Measurements from ENCODE around the gene PHF20. TPM values are rescaled to one million over a fixed set of nuclear protein-coding genes. Genes with fewer than 3 reads are reported as not detected.

Gene PHF20
- total RNA-seq, 2 experiments from 2014 or later = 119 to 126 TPM

DNA sequence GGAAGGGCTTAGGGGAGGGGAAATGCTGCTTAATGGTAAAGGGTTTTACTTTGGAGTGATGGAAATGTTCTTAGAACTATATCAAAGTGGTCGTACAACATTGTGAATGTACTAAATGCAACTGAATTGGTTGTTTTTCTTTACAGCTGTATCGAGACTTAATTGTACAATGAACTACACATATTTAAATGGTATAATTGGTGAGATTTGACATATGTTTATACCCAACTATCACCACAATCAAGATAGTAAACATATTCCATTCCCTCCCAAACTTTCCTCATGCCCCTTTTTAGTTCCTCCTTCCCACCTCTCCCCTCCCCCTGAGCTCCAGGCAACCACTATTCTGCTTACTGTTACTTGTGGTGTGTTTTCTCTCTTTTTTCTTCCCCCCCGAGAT, 138.4 kb downstream of the PHF20 start:
- H3K27ac Mint-ChIP-seq = no peak overlapping the region
- ChIA-PET CTCF (no interaction called here), POLR2A (no interaction called here)
- no peaks in the 10 kb centered on the region for H3K9me3 Mint-ChIP-seq
- H3K4me1 ChIP-seq (ENCODE audit: insufficient read depth, low read length) = no peaks in the 10 kb centered on the region
- DNase-seq (no peak), ATAC-seq (ENCODE audit: poor library complexity) (no peak)
- H3K27me3 Mint-ChIP-seq = no peaks in the 10 kb centered on the region
- H3K4me1 Mint-ChIP-seq (ENCODE audit: low read depth) = peaks cover 11% of the 10 kb centered on the region
- intact Hi-C loops (cut with DNase I, micrococcal nuclease) = no loop called here
- H3K36me3 Mint-ChIP-seq (ENCODE audit: low read depth) = peaks cover 89% of the 10 kb centered on the region
- TF ChIP-seq, protein P1, sequence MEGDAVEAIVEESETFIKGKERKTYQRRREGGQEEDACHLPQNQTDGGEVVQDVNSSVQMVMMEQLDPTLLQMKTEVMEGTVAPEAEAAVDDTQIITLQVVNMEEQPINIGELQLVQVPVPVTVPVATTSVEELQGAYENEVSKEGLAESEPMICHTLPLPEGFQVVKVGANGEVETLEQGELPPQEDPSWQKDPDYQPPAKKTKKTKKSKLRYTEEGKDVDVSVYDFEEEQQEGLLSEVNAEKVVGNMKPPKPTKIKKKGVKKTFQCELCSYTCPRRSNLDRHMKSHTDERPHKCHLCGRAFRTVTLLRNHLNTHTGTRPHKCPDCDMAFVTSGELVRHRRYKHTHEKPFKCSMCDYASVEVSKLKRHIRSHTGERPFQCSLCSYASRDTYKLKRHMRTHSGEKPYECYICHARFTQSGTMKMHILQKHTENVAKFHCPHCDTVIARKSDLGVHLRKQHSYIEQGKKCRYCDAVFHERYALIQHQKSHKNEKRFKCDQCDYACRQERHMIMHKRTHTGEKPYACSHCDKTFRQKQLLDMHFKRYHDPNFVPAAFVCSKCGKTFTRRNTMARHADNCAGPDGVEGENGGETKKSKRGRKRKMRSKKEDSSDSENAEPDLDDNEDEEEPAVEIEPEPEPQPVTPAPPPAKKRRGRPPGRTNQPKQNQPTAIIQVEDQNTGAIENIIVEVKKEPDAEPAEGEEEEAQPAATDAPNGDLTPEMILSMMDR (IDR thresholded peaks at IDR 0.05) = no peak
- H3K27me3 ChIP-seq (ENCODE audit: control insufficient read depth in 1 of 2, insufficient read depth in 2 of 2, low read length in 2 of 2) = no peaks in the 10 kb centered on the region
- H3K4me3 Mint-ChIP-seq = no peak overlapping the region
- H3K4me3 ChIP-seq (ENCODE audit: low read length) = no peak overlapping the region
- H3K27ac ChIP-seq (ENCODE audit: low read depth in 1 of 2, low read length in 2 of 2) = no peak overlapping the region
- no peaks in the 10 kb centered on the region for H3K9me3 ChIP-seq (ENCODE audit: control insufficient read depth in 1 of 2, insufficient read depth in 1 of 2, low read length in 2 of 2)
- peaks cover 58% of the 10 kb centered on the region for H3K36me3 ChIP-seq (ENCODE audit: insufficient read depth, low read length)

DNA sequence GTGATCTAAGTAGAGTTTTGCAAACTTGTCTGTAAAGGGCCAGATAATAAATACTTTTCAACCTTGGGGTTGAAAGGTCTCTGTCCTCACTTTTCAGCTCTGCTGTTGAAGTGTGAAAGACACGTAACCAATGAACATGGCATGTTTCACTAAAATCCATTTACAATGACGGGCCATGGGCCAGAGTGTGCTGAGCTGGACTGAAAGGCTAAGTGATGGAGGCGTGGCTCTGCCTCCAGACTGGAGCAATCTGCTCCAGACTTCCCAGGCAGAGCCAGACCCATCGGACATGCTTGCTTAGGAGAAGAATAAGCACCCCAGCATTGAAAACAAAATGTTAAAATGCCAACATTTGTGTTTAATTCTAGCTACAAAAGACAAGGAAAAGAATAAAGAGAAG, 141.1 kb downstream of the PHF20 start:
- ATAC-seq (ENCODE audit: poor library complexity) = no peak
- Histone ChIP-seq H3K27me3 (ENCODE audit: control insufficient read depth in 1 of 2, insufficient read depth in 2 of 2, low read length in 2 of 2) (no peaks in the 10 kb centered on the region), H3K36me3 (ENCODE audit: insufficient read depth, low read length) (peaks cover 57% of the 10 kb centered on the region), H3K27ac (ENCODE audit: low read depth in 1 of 2, low read length in 2 of 2) (no peak overlapping the region), H3K4me1 (ENCODE audit: insufficient read depth, low read length) (no peaks in the 10 kb centered on the region), H3K9me3 (ENCODE audit: control insufficient read depth in 1 of 2, insufficient read depth in 1 of 2, low read length in 2 of 2) (no peaks in the 10 kb centered on the region), H3K4me3 (ENCODE audit: low read length) (no peak overlapping the region)
- H3K27ac Mint-ChIP-seq = no peak overlapping the region
- POLR2A ChIA-PET = no interaction called here
- H3K4me3 Mint-ChIP-seq = no peak overlapping the region
- H3K27me3 Mint-ChIP-seq = no peaks in the 10 kb centered on the region
- TF ChIP-seq, protein P1 (IDR thresholded peaks at IDR 0.05) = no peak
- peaks cover 81% of the 10 kb centered on the region for H3K36me3 Mint-ChIP-seq (ENCODE audit: low read depth)
- CTCF ChIA-PET = no interaction called here
- H3K4me1 Mint-ChIP-seq (ENCODE audit: low read depth) = peaks cover 11% of the 10 kb centered on the region
- DNase-seq = no peak
- intact Hi-C loops (cut with DNase I, micrococcal nuclease) = no loop called here
- H3K9me3 Mint-ChIP-seq = no peaks in the 10 kb centered on the region

DNA sequence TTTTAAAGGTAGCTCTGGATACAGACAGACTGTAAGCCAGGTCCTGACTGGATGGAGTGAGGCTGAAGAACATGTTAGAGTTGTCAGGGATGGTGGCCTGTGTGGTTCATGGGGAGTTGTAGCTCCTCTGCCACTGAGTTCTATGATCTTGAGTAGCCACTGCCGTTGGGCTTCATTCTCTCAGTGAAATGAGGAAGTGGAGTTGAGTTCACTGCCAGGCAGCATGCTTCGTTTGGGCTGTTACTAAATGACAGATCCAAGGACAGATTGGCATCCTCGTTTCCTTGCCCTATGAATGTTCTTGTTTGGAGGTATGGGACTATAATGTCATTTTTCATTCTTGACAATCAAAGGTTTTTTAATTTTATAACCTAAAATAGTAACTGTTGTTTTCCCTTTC, 145.3 kb downstream of the PHF20 start:
- no peaks in the 10 kb centered on the region for H3K9me3 Mint-ChIP-seq
- H3K36me3 Mint-ChIP-seq (ENCODE audit: low read depth) = peaks cover 82% of the 10 kb centered on the region
- Histone ChIP-seq H3K9me3 (ENCODE audit: control insufficient read depth in 1 of 2, insufficient read depth in 1 of 2, low read length in 2 of 2) (no peaks in the 10 kb centered on the region), H3K4me1 (ENCODE audit: insufficient read depth, low read length) (no peaks in the 10 kb centered on the region), H3K4me3 (ENCODE audit: low read length) (no peak overlapping the region), H3K27me3 (ENCODE audit: control insufficient read depth in 1 of 2, insufficient read depth in 2 of 2, low read length in 2 of 2) (no peaks in the 10 kb centered on the region), H3K27ac (ENCODE audit: low read depth in 1 of 2, low read length in 2 of 2) (no peak overlapping the region), H3K36me3 (ENCODE audit: insufficient read depth, low read length) (peaks cover 90% of the 10 kb centered on the region)
- TF ChIP-seq, protein P1 (IDR thresholded peaks at IDR 0.05) = no peak
- no peak overlapping the region for H3K4me3 Mint-ChIP-seq
- no peaks in the 10 kb centered on the region for H3K27me3 Mint-ChIP-seq
- no peak overlapping the region for H3K27ac Mint-ChIP-seq
- no peaks in the 10 kb centered on the region for H3K4me1 Mint-ChIP-seq (ENCODE audit: low read depth)
- intact Hi-C loops (cut with DNase I, micrococcal nuclease) = no loop called here
- ATAC-seq (ENCODE audit: poor library complexity) (no peak), DNase-seq (no peak)
- ChIA-PET POLR2A (interaction anchor here (1.5 kb wide), 1 partner anchor 37 kb away, joined by 6 read pairs; the partner anchor contains the start of gene SCAND1), CTCF (no interaction called here)

Measured in CD4-positive, alpha-beta T cell (primary cell).